HepG2 (cell line): Measurements from ENCODE around the gene BRMS1. TPM values are rescaled to one million over a fixed set of nuclear protein-coding genes. Genes with fewer than 3 reads are reported as not detected.
A peak's percentile ranks its signal among the peaks of the same experiment; 100 is the strongest.

ENCODE experiments used
- ATAC-seq: fragments of 200-7000 bp; cut with Tn5 transposase; 3 replicates; pipeline ENCODE4 v1.9.1; 2020; ENCODE audit warnings: mild to moderate bottlenecking, moderate library complexity
- BruUV-seq: library from RNA; stranded (reverse); fragments of 400-500 nt; replicated peaks from 2 replicates; lab custom pipeline; 2021; lab: Mats Ljungman, UMichigan
- CTCF ChIA-PET: fragments of 300-600 bp; formaldehyde crosslinking; extraction: SDS; loops from one replicate; lab custom pipeline; 2021; ENCODE audit warnings: low total read pairs, inconsistent platforms, low intra/inter-chr PET ratio; lab: Yijun Ruan, JAX
- POLR2A ChIA-PET: fragments of 350-600 bp; sonication (Branson Sonifier 250); formaldehyde crosslinking; loops from one replicate; lab custom pipeline; 2020; ENCODE audit warnings: antibody characterized with exemption, inconsistent platforms; lab: Yijun Ruan, JAX
- DNase-seq: peaks from one replicate; pipeline ENCODE4 v3.0.0-alpha.2; 2015; ENCODE audit warnings: low spot score
- FAIRE-seq: peaks from 3 replicates; lab custom pipeline; 2011; peaks lifted over from hg19 to GRCh38; lab: Jason Lieb, UNC
- H2AFZ ChIP-seq: one replicate; pipeline ENCODE4 v1.6.1; 2011; ENCODE audit warnings: low read length, inconsistent platforms
- H3K27ac ChIP-seq: fragments of 300-600 bp; 3 replicates; pipeline ENCODE4 v1.8.0; 2011; ENCODE audit warnings: mixed run types, mild to moderate bottlenecking, mixed read lengths, low read length, inconsistent platforms; ENCODE audit not compliant: insufficient read depth; ENCODE audit errors: extremely low read length
- H3K27me3 ChIP-seq, 2 experiments: fragments of 200-600 bp in 1 of 2; 2 replicates in 1 of 2; 3 replicates in 1 of 2; pipeline versions ENCODE4 v1.6.0 to v1.8.0; 2011; ENCODE audit warnings: low read length in 2 of 2, mild to moderate bottlenecking in 2 of 2, moderate library complexity in 2 of 2, inconsistent platforms in 1 of 2; ENCODE audit not compliant: insufficient read depth in 2 of 2, control insufficient read depth in 1 of 2
- H3K36me3 ChIP-seq, 2 experiments: fragments of 200-600 bp in 1 of 2; replicated peaks in 1 of 2; 2 replicates in 1 of 2; 3 replicates in 1 of 2; pipeline versions ENCODE4 v1.5.1 to v1.8.0; 2011; ENCODE audit warnings: low read length in 2 of 2, inconsistent platforms in 1 of 2; ENCODE audit not compliant: insufficient read depth in 2 of 2, control insufficient read depth in 1 of 2
- H3K4me1 ChIP-seq: 2 replicates; pipeline ENCODE4 v1.5.1; 2012; ENCODE audit warnings: low read length, inconsistent platforms; ENCODE audit not compliant: insufficient read depth
- H3K4me2 ChIP-seq: 2 replicates; pipeline ENCODE4 v1.6.0; 2011; ENCODE audit warnings: low read depth, low read length, inconsistent platforms
- H3K4me3 ChIP-seq, 3 experiments: fragments of 200-600 bp in 1 of 3; sonication (generic), shearing (Covaris generic) in 1 of 3; replicated peaks in 1 of 3; 2 replicates each; pipeline ENCODE4 v1.5.1; 2011 to 2016; ENCODE audit warnings: low read length in 3 of 3, inconsistent platforms in 2 of 3, low read depth in 2 of 3, mild to moderate bottlenecking in 2 of 3, control low read depth in 1 of 3, mixed read lengths in 1 of 3; ENCODE audit not compliant: insufficient read depth in 1 of 3
- H3K79me2 ChIP-seq: one replicate; pipeline ENCODE4 v1.6.1; 2011; ENCODE audit warnings: low read length, inconsistent platforms; ENCODE audit not compliant: insufficient read depth
- H3K9ac ChIP-seq: 2 replicates; pipeline ENCODE4 v1.6.0; 2011; ENCODE audit warnings: mild to moderate bottlenecking, low read depth, low read length, inconsistent platforms; ENCODE audit not compliant: insufficient read depth
- H3K9me3 ChIP-seq: 2 replicates; pipeline ENCODE4 v1.5.1; 2012; ENCODE audit warnings: mild to moderate bottlenecking, low read length
- H4K20me1 ChIP-seq: 2 replicates; pipeline ENCODE4 v1.6.0; 2011; ENCODE audit warnings: inconsistent platforms, mild to moderate bottlenecking, low read length, moderate library complexity; ENCODE audit not compliant: insufficient read depth
- AGO1 ChIP-seq: fragments of 200-400 bp; formaldehyde crosslinking; IDR thresholded peaks from 2 replicates; pipeline ENCODE4 v1.6.1; 2017; ENCODE audit warnings: mild to moderate bottlenecking, low read depth, low read length, moderate library complexity; ENCODE audit not compliant: poor library complexity, severe bottlenecking
- AGO2 ChIP-seq: fragments of 200-400 bp; formaldehyde crosslinking; optimal IDR thresholded peaks from 2 replicates; pipeline ENCODE3; 2017; ENCODE audit warnings: mild to moderate bottlenecking, low read depth, low read length, moderate library complexity
- MBD4 ChIP-seq: IDR thresholded peaks from 2 replicates; pipeline ENCODE4 v1.6.1; 2012; ENCODE audit warnings: low read length, inconsistent platforms, borderline replicate concordance
- NR2C2 ChIP-seq: sonication (generic); formaldehyde crosslinking; IDR thresholded peaks from 2 replicates; pipeline ENCODE4 v1.4.0; 2020; ENCODE audit warnings: missing genetic modification reagents, mild to moderate bottlenecking, moderate library complexity, borderline replicate concordance
- ZBTB10 ChIP-seq: sonication (generic); formaldehyde crosslinking; IDR thresholded peaks from 2 replicates; pipeline ENCODE4 v1.4.0; 2020; ENCODE audit warnings: missing genetic modification reagents, borderline replicate concordance
- WGBS: methylation state at CpG from one replicate; pipeline ENCODE4 v1.1.6; 2017; ENCODE audit warnings: low lambda C conversion rate; 5-methylcytosine and 5-hydroxymethylcytosine counted together
- in situ Hi-C: cut with HindIII; loops from 2 replicates; pipeline ENCODE4 v1.10.0; 2017; ENCODE audit warnings: low pct_unique_long_range_greater_than_20kb; ENCODE audit not compliant: extremely low pct_ligation_motif_present
- intact Hi-C: fragments of 100-400 bp; cut with micrococcal nuclease; formaldehyde crosslinking; loops from one replicate; pipeline ENCODE4 v1.10.0; 2022; ENCODE audit not compliant: unreplicated experiment
- polyA plus RNA-seq, 8 experiments: library from polyadenylated mRNA; depleted of rRNA in 3 of 8; stranded (reverse) in 7 of 8; unstranded in 1 of 8; fragments of >200 nt; fragmentation: Illumina TruSeq in 4 of 8; extraction: Trizol in 4 of 8; gene quantifications; 2 replicates each; pipeline versions ENCODE4 v1.2.1 to v1.2.3, GENCODE V29; 2011 to 2016; ENCODE audit warnings: low read depth in 4 of 8, missing spikeins in 1 of 8, mixed read lengths in 1 of 8; ENCODE audit not compliant: insufficient read depth in 1 of 8
- total RNA-seq, 5 experiments: library from RNA; depleted of rRNA; stranded (reverse); fragments of >200 nt; fragmentation: Illumina TruSeq; extraction: Trizol; gene quantifications; 2 replicates each; pipeline ENCODE4 v1.2.3, GENCODE V29; 2016; ENCODE audit warnings: low read depth in 1 of 5

BRMS1 gene
- total and polyA plus RNA-seq, 2 of the 13 experiments (the other 11 are each of a cell fraction or from before 2014, with no cell fraction given) = 15.8 to 55.7 TPM

GRCh38 chr11:66369073-66369894 lies 24.4 kb upstream of the BRMS1 start:
- Histone ChIP-seq H3K4me1 (peaks cover 50% of the 10 kb centered on the region), H2AFZ (no peak overlapping the region), H3K27ac (no peak overlapping the region), H3K79me2 (no peaks in the 10 kb centered on the region), H3K9ac (no peak overlapping the region), H3K27me3 (peaks cover 0 to 7% of the 10 kb centered on the region in 2 experiments; a peak in 1 of 5 replicates), H3K9me3 (no peaks in the 10 kb centered on the region), H4K20me1 (no peaks in the 10 kb centered on the region; the same call in 1 of the 2 replicates), H3K36me3 (no peaks in the 10 kb centered on the region), H3K4me3 (no peak overlapping the region), H3K4me2 (peak overlapping the region; percentile 2; the same call in 1 of the 2 replicates)
- DNase-seq = no peak
- in situ Hi-C loops (no loop called here), intact Hi-C loops (no loop called here)
- no peak for FAIRE-seq
- WGBS = 75% methylated on average over 13 of the region's 25 CpGs
- ChIA-PET CTCF (no interaction called here), POLR2A (interaction anchor here (1.5 kb wide), 1 partner anchor 18 kb away, joined by 3 read pairs; no protein-coding TSS in a partner anchor)
- no TSS peak for BruUV-seq
- no peak for TF ChIP-seq ZBTB10 (CRISPR knock-in tag)
- peak; percentile 88 for TF ChIP-seq AGO1
- no peak for TF ChIP-seq MBD4
- peak; percentile 50 for TF ChIP-seq AGO2
- no peak for TF ChIP-seq NR2C2 (CRISPR knock-in tag)
- TF ChIP-seq, all 625 proteins: peak for 2
- ATAC-seq = peak; percentile 4
